VCaP (cell line): ENCODE results near the gene ENOPH1.
"Not testable (repeated sequence)": the region's sequence is repeated elsewhere in the genome, so short reads cannot be mapped to it uniquely, and the experiment has no call there.

ENCODE experiments used
- H3K27ac ChIP-seq: fragments of 450-650 bp; 2 replicates; pipeline ENCODE4 v1.5.1; 2017
- CTCF ChIP-seq: fragments of 450-650 bp; conservative IDR thresholded peaks from 2 replicates; pipeline ENCODE4 v1.5.1; 2017; ENCODE audit warnings: mild to moderate bottlenecking, moderate library complexity

Gene ENOPH1

DNA sequence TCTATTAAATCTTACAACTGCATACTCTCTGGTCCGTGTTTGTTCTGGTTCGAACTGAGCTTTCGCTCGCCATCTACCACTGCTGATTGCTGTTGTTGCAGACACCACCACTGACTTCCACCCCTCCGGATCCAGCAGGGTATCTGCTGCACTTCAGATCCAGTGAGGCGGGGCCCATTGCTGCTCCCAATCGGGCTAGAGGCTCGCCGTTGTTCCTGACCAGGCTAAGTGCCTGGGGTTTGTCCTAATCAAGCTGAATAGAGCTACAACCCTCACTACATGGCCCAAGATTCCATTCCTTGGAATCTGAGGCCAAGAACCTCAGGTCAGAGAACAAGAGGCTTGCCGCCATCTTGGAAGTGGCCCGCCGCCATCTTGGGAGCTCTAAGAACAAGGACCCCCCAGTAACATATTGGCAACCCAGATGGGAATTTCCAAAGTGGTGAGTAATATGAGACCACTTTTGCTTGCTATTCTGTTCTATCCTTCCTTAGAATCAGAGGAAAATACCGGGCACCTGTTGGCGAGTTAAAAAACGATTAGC is 43.3 kb downstream of the ENOPH1 start:
- TF ChIP-seq CTCF = no peak
- H3K27ac ChIP-seq = no peak overlapping the region

- not testable (repeated sequence) for H3K27ac ChIP-seq
These were observed 45.5 kb downstream of the ENOPH1 start for GRCh38 chr4:82475931-82476330.

DNA sequence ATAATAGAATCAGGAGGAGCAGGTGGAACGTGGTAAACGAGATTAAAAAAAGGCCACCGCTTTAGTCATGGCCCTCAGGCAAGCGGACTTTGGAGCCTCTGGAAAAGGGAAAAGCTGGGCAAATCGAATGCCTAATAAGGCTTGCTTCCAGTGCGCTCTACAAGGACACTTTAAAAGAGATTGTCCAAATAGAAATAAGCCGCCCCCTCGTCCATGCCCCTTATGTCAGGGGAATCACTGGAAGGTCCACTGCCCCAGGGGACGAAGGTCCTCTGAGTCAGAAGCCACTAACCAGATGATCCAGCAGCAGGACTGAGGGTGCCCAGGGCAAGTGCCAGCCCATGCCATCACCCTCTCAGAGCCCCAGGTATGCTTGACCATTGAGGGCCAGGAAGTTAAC is 47.1 kb downstream of the ENOPH1 start:
- not testable (repeated sequence) for H3K27ac ChIP-seq

DNA sequence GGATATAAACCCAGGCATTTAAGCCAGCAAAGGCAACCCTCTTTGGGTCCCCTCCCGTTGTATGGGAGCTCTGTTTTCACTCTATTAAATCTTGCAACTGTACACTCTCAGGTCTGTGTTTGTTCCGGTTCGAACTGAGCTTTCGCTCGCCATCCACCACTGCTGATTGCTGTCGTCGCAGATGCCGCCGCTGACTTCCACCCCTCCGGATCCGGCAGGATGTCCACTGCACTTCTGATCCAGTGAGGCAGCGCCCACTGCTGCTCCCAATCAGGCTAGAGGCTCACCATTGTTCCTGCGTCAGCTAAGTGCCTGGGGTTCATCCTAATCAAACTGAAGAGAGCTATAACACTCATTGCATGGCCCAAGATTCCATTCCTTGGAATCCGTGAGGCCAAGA is 49.2 kb downstream of the ENOPH1 start:
- TF ChIP-seq CTCF = no peak
- H3K27ac ChIP-seq = no peak overlapping the region

GRCh38 chr4:82480771-82481505 is 50.5 kb downstream of the ENOPH1 start:
- TF ChIP-seq CTCF = no peak
- H3K27ac ChIP-seq = no peak overlapping the region

- TF ChIP-seq CTCF = no peak
- no peak overlapping the region for H3K27ac ChIP-seq
These were observed 51.1 kb downstream of the ENOPH1 start for GRCh38 chr4:82481506-82481840.

DNA sequence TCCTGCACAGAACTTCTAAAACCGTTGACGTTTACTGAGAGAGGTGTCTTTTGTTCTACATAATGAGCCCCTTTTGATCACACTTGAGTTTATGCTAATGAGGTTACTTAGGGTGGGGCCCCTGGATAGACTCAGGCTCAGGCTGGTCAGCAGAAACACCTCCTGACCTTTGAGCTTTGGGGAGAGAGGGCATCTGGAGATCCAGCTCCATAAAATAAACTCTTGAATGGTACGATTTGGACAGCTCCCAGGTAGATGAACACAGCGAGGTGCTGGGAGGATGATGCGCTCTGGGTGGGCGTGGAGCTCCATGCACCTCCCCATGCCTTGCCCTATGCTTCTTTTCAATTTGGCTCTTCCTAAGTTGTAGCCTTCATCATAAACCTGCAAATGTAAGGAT is 52.0 kb downstream of the ENOPH1 start:
- no peak overlapping the region for H3K27ac ChIP-seq
- no peak for TF ChIP-seq CTCF

- no peak for TF ChIP-seq CTCF
- H3K27ac ChIP-seq = no peak overlapping the region
These were observed 54.8 kb downstream of the ENOPH1 start for GRCh38 chr4:82484996-82485783.
